Measurements from ENCODE around the gene KCNV2. TPM values are rescaled to one million over a fixed set of nuclear protein-coding genes. Genes with fewer than 3 reads are reported as not detected.

KCNV2 gene
- total and polyA plus RNA-seq, 2 of the 13 experiments (the other 11 are each of a cell fraction or from before 2014, with no cell fraction given) = not detected

DNA sequence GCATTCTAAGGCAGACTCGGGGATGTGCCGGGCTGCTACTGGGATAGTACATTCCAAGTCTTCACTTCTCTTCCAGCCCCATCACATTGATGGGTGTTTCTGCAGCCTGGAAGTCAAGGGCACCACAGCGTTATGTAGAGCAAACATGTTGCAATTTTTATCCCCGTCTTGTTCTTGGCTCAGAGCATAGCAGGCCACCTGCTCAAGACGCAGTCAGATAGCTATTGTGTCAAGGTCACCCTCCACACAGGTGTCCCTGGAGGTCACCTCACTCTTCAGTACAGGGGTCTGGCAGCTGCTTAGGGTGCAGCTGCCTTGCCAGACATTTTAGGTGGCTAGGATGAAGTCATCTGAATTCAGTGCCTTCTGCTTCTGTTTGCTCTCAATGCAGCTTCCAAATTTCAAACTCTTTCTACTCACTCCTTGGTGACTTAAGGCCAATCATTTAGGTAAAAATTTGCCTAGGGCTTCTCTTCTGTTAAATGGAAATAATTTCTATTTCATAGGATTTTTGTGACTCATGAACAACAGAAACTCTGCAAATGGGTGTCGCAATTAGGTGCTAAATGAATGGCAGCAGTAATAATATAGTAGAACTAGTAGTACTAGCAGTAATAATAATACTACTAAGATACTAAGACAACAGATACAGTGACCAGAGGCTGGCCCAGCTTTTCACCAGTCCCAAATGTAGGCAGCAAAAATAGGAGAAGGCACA, 24.3 kb downstream of the KCNV2 start (continued):
- TF ChIP-seq, protein P1, sequence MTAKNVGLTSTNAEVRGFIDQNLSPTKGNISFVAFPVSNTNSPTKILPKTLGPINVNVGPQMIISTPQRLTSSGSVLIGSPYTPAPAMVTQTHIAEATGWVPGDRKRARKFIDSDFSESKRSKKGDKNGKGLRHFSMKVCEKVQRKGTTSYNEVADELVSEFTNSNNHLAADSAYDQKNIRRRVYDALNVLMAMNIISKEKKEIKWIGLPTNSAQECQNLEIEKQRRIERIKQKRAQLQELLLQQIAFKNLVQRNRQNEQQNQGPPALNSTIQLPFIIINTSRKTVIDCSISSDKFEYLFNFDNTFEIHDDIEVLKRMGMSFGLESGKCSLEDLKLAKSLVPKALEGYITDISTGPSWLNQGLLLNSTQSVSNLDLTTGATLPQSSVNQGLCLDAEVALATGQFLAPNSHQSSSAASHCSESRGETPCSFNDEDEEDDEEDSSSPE (CRISPR knock-in tag; IDR thresholded peaks at IDR 0.05) = no peak
- TF ChIP-seq, protein P2, sequence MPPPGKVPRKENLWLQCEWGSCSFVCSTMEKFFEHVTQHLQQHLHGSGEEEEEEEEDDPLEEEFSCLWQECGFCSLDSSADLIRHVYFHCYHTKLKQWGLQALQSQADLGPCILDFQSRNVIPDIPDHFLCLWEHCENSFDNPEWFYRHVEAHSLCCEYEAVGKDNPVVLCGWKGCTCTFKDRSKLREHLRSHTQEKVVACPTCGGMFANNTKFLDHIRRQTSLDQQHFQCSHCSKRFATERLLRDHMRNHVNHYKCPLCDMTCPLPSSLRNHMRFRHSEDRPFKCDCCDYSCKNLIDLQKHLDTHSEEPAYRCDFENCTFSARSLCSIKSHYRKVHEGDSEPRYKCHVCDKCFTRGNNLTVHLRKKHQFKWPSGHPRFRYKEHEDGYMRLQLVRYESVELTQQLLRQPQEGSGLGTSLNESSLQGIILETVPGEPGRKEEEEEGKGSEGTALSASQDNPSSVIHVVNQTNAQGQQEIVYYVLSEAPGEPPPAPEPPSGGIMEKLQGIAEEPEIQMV (CRISPR knock-in tag; IDR thresholded peaks at IDR 0.05; ENCODE audit: low read depth) = no peak

DNA sequence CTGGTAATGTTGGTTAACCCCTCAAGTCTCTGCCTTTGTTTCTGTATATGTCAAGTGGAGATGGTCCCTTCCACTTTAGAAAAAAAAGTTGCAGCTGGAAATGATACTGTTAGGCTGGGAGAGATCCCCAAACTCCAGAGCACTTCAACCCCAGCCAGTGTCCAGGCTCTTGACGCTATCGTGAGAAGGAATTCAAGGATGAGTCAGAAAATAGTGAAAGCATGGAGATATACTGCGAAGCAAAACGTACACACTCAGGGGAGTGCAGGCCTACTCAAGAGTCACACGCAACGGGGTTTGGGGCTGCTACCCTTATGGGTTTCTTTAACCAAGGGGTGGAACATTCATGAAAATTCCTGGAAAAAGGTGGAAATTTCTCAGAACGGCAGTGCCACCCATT, 24.9 kb downstream of the KCNV2 start:
- H3K27me3 ChIP-seq (ENCODE audit: control insufficient read depth in 1 of 2, insufficient read depth in 2 of 2, low read length in 2 of 2) = no peaks in the 10 kb centered on the region
- no peaks in the 10 kb centered on the region for H3K9me3 ChIP-seq (ENCODE audit: low read length)
- intact Hi-C loops (cut with micrococcal nuclease; ENCODE audit: unreplicated experiment) = no loop called here
- ChIA-PET POLR2A (no interaction called here), CTCF (ENCODE audit: low intra/inter-chr PET ratio, low total read pairs) (no interaction called here)
- no peak overlapping the region for H3K4me3 ChIP-seq (replicated peaks in 1 of 3; ENCODE audit: insufficient read depth in 1 of 3, low read depth in 2 of 3, low read length in 3 of 3)
- no peak for FAIRE-seq
- no peaks in the 10 kb centered on the region for H4K20me1 ChIP-seq (ENCODE audit: insufficient read depth, low read length)
- no peak overlapping the region for H3K27ac ChIP-seq (ENCODE audit: extremely low read length, insufficient read depth, low read length)
- TF ChIP-seq ZNF367 (CRISPR knock-in tag; IDR thresholded peaks at IDR 0.05; ENCODE audit: borderline replicate concordance) (no peak), KAT8 (CRISPR knock-in tag; IDR thresholded peaks at IDR 0.05) (no peak), RFXANK (CRISPR knock-in tag; IDR thresholded peaks at IDR 0.05) (no peak), ZNF10 (CRISPR knock-in tag; IDR thresholded peaks at IDR 0.05; ENCODE audit: borderline replicate concordance, low read depth) (no peak)
- TF ChIP-seq, protein P3, sequence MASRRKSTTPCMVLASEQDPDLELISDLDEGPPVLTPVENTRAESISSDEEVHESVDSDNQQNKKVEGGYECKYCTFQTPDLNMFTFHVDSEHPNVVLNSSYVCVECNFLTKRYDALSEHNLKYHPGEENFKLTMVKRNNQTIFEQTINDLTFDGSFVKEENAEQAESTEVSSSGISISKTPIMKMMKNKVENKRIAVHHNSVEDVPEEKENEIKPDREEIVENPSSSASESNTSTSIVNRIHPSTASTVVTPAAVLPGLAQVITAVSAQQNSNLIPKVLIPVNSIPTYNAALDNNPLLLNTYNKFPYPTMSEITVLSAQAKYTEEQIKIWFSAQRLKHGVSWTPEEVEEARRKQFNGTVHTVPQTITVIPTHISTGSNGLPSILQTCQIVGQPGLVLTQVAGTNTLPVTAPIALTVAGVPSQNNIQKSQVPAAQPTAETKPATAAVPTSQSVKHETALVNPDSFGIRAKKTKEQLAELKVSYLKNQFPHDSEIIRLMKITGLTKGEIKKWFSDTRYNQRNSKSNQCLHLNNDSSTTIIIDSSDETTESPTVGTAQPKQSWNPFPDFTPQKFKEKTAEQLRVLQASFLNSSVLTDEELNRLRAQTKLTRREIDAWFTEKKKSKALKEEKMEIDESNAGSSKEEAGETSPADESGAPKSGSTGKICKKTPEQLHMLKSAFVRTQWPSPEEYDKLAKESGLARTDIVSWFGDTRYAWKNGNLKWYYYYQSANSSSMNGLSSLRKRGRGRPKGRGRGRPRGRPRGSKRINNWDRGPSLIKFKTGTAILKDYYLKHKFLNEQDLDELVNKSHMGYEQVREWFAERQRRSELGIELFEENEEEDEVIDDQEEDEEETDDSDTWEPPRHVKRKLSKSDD (CRISPR knock-in tag; IDR thresholded peaks at IDR 0.05; ENCODE audit: low read depth) = no peak
- TF ChIP-seq, protein P4, sequence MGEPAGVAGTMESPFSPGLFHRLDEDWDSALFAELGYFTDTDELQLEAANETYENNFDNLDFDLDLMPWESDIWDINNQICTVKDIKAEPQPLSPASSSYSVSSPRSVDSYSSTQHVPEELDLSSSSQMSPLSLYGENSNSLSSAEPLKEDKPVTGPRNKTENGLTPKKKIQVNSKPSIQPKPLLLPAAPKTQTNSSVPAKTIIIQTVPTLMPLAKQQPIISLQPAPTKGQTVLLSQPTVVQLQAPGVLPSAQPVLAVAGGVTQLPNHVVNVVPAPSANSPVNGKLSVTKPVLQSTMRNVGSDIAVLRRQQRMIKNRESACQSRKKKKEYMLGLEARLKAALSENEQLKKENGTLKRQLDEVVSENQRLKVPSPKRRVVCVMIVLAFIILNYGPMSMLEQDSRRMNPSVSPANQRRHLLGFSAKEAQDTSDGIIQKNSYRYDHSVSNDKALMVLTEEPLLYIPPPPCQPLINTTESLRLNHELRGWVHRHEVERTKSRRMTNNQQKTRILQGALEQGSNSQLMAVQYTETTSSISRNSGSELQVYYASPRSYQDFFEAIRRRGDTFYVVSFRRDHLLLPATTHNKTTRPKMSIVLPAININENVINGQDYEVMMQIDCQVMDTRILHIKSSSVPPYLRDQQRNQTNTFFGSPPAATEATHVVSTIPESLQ (CRISPR knock-in tag; conservative IDR thresholded peaks at IDR 0.05) = no peak
- TF ChIP-seq, protein P5, sequence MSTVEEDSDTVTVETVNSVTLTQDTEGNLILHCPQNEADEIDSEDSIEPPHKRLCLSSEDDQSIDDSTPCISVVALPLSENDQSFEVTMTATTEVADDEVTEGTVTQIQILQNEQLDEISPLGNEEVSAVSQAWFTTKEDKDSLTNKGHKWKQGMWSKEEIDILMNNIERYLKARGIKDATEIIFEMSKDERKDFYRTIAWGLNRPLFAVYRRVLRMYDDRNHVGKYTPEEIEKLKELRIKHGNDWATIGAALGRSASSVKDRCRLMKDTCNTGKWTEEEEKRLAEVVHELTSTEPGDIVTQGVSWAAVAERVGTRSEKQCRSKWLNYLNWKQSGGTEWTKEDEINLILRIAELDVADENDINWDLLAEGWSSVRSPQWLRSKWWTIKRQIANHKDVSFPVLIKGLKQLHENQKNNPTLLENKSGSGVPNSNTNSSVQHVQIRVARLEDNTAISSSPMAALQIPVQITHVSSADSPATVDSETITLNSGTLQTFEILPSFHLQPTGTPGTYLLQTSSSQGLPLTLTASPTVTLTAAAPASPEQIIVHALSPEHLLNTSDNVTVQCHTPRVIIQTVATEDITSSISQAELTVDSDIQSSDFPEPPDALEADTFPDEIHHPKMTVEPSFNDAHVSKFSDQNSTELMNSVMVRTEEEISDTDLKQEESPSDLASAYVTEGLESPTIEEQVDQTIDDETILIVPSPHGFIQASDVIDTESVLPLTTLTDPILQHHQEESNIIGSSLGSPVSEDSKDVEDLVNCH (CRISPR knock-in tag; IDR thresholded peaks at IDR 0.05) = no peak
- no peak overlapping the region for H3K4me2 ChIP-seq (ENCODE audit: low read depth, low read length)
- no peaks in the 10 kb centered on the region for H3K79me2 ChIP-seq (ENCODE audit: insufficient read depth, low read length)
- no peak for DNase-seq (ENCODE audit: low spot score)
- H2AFZ ChIP-seq (ENCODE audit: low read length) = no peak overlapping the region
- H3K9ac ChIP-seq (ENCODE audit: insufficient read depth, low read depth, low read length) = no peak overlapping the region
- in situ Hi-C loops (cut with HindIII; ENCODE audit: extremely low pct_ligation_motif_present, low pct_unique_long_range_greater_than_20kb) = no loop called here
- peaks cover 1 to 5% of the 10 kb centered on the region in 2 experiments; a peak in 1 of 5 replicates for H3K36me3 ChIP-seq (replicated peaks in 1 of 2; ENCODE audit: control insufficient read depth in 1 of 2, insufficient read depth in 2 of 2, low read length in 2 of 2)
- no TSS peak for BruUV-seq (replicated peaks)
- 94% methylated on average over 7 of the region's 7 CpGs for WGBS (ENCODE audit: low lambda C conversion rate)
- ATAC-seq = no peak
- H3K4me1 ChIP-seq (ENCODE audit: insufficient read depth, low read length) = no peaks in the 10 kb centered on the region
